ENCODE results near the gene ATP2B2. TPM values are rescaled to one million over a fixed set of nuclear protein-coding genes. Genes with fewer than 3 reads are reported as not detected.

The ATP2B2 gene
- total and polyA plus RNA-seq, 2 experiments from 2014 or later = 0.66 to 1.8 TPM

GRCh38 chr3:10518506-10519150 is 13.2 kb upstream of the ATP2B2 start:
- H3K36me3 ChIP-seq (replicated peaks; ENCODE audit: insufficient read depth, low read depth) = no peaks in the 10 kb centered on the region
- no peaks in the 10 kb centered on the region for H3K79me2 ChIP-seq
- H3K4me1 ChIP-seq (ENCODE audit: insufficient read depth) = no peaks in the 10 kb centered on the region
- DNase-seq (ENCODE audit: low spot score) = no peak
- no peak for TF ChIP-seq CTCF (IDR thresholded peaks at IDR 0.05; ENCODE audit: poor library complexity)
- H4K20me1 ChIP-seq (ENCODE audit: insufficient read depth, poor library complexity, severe bottlenecking) = no peaks in the 10 kb centered on the region
- H3K4me3 ChIP-seq = no peak overlapping the region
- H3K27me3 ChIP-seq = peaks cover 14% of the 10 kb centered on the region
- H3K4me2 ChIP-seq = no peak overlapping the region
- H3K9me3 ChIP-seq (ENCODE audit: low read depth) = no peaks in the 10 kb centered on the region
- WGBS (ENCODE audit: low lambda C conversion rate, missing lambda C conversion rate) = 83% methylated on average over 10 of the region's 13 CpGs
- H2AFZ ChIP-seq = no peak overlapping the region
- no peaks in the 10 kb centered on the region for H3K9me2 ChIP-seq (replicated peaks; ENCODE audit: insufficient read depth)
- H3K27ac ChIP-seq = no peak overlapping the region

- no peak for TF ChIP-seq CTCF (IDR thresholded peaks at IDR 0.05; ENCODE audit: poor library complexity)
- Histone ChIP-seq H3K9me3 (ENCODE audit: low read depth) (no peaks in the 10 kb centered on the region), H4K20me1 (ENCODE audit: insufficient read depth, poor library complexity, severe bottlenecking) (no peaks in the 10 kb centered on the region), H3K4me2 (no peak overlapping the region), H3K27ac (no peak overlapping the region), H3K79me2 (no peaks in the 10 kb centered on the region), H3K4me1 (ENCODE audit: insufficient read depth) (no peaks in the 10 kb centered on the region), H3K4me3 (no peak overlapping the region), H3K36me3 (replicated peaks; ENCODE audit: insufficient read depth, low read depth) (no peaks in the 10 kb centered on the region), H3K27me3 (peaks cover 14% of the 10 kb centered on the region), H3K9me2 (replicated peaks; ENCODE audit: insufficient read depth) (no peaks in the 10 kb centered on the region), H2AFZ (no peak overlapping the region)
- no peak for DNase-seq (ENCODE audit: low spot score)
- 75% methylated on average over 7 of the region's 7 CpGs for WGBS (ENCODE audit: low lambda C conversion rate, missing lambda C conversion rate)
These were observed 12.2 kb upstream of the ATP2B2 start for GRCh38 chr3:10517627-10518026.

- Histone ChIP-seq H4K20me1 (ENCODE audit: insufficient read depth, poor library complexity, severe bottlenecking) (no peaks in the 10 kb centered on the region), H3K36me3 (replicated peaks; ENCODE audit: insufficient read depth, low read depth) (no peaks in the 10 kb centered on the region), H3K9me2 (replicated peaks; ENCODE audit: insufficient read depth) (no peaks in the 10 kb centered on the region), H3K4me1 (ENCODE audit: insufficient read depth) (no peaks in the 10 kb centered on the region), H3K9me3 (ENCODE audit: low read depth) (no peaks in the 10 kb centered on the region), H3K79me2 (no peaks in the 10 kb centered on the region), H3K27ac (no peak overlapping the region), H3K4me2 (no peak overlapping the region), H3K4me3 (no peak overlapping the region), H3K27me3 (peaks cover 14% of the 10 kb centered on the region), H2AFZ (no peak overlapping the region)
- DNase-seq (ENCODE audit: low spot score) = no peak
- TF ChIP-seq EZH2 (IDR thresholded peaks at IDR 0.05; ENCODE audit: borderline replicate concordance) (no peak), CTCF (IDR thresholded peaks at IDR 0.05; ENCODE audit: poor library complexity) (no peak), EZH2phosphoT487 (IDR thresholded peaks at IDR 0.05; ENCODE audit: low read depth, severe bottlenecking, unreplicated experiment) (no peak)
- WGBS (ENCODE audit: low lambda C conversion rate, missing lambda C conversion rate) = 62% methylated on average over 14 of the region's 14 CpGs
These were observed 11.4 kb upstream of the ATP2B2 start for GRCh38 chr3:10516544-10517452.
